ENCODE results near the gene DCDC2B. TPM values are rescaled to one million over a fixed set of nuclear protein-coding genes. Genes with fewer than 3 reads are reported as not detected.
A peak's percentile ranks its signal among the peaks of the same experiment; 100 is the strongest.

DCDC2B gene
- total and polyA plus RNA-seq, 2 of the 13 experiments (the other 11 are each of a cell fraction or from before 2014, with no cell fraction given): not detected

DNA sequence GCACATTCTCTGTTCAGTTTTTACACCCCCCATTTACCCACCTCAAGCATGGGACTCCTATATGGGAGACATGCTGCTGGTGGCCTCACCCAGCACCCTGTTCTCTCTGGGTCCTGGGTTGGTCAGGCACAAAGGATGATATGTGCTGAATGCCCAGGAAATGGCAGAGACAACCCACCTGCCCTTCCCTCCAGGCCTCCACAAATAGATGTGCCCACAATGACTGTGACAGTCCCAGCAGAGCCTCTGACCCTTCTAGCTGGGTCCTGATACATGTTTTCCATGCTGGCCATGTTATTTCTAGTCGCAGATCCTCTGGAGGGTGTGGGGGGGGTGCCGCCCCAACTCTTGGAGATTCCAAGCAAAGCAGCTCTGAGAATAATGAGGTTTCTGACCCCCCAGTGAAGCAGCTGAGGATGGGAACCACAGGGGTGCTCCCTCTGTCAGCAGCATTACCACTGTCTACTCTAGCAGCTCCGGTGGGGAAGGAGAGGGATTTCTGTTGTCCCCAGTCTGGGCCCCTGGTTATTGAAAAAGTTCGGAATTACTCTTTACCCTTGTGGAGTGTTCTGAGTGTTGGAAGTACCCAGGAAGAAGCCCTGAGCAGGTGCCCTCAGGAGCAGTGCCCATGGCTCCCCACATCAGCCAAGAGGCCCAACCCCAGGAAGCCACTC is 9.7 kb upstream of the DCDC2B start:
- peaks cover 17 to 32% of the 10 kb centered on the region in 2 experiments for H3K36me3 ChIP-seq (replicated peaks in 1 of 2; ENCODE audit: control insufficient read depth in 1 of 2, insufficient read depth in 2 of 2, low read length in 2 of 2)
- FAIRE-seq: no peak
- in situ Hi-C loops (cut with HindIII; ENCODE audit: extremely low pct_ligation_motif_present, low pct_unique_long_range_greater_than_20kb): no loop called here
- no peak overlapping the region for H3K4me2 ChIP-seq (ENCODE audit: low read depth, low read length)
- no peaks in the 10 kb centered on the region for H3K79me2 ChIP-seq (ENCODE audit: insufficient read depth, low read length)
- no peak for TF ChIP-seq ZSCAN30 (CRISPR knock-in tag; IDR thresholded peaks at IDR 0.05)
- no peak for TF ChIP-seq FOSL2 (CRISPR knock-in tag; IDR thresholded peaks at IDR 0.05)
- TF ChIP-seq POLR2G (IDR thresholded peaks at IDR 0.05; ENCODE audit: low read depth, low read length): peak; percentile 22
- no peak for TF ChIP-seq RARG (CRISPR knock-in tag; IDR thresholded peaks at IDR 0.05; ENCODE audit: low read depth)
- TF ChIP-seq AGO2 (optimal IDR thresholded peaks at IDR 0.05; ENCODE audit: low read depth, low read length): peak; percentile 9
- ChIA-PET CTCF (ENCODE audit: low intra/inter-chr PET ratio, low total read pairs) (no interaction called here), POLR2A (interaction anchor here (0.6 to 4.8 kb wide), 3 partner anchors 19 to 138 kb away, joined by 3 to 38 read pairs (median 3); partner anchors contain the start of gene TXLNA)
- no peaks in the 10 kb centered on the region for H4K20me1 ChIP-seq (ENCODE audit: insufficient read depth, low read length)
- ATAC-seq: no peak
- no peaks in the 10 kb centered on the region for H3K27me3 ChIP-seq (ENCODE audit: control insufficient read depth in 1 of 2, insufficient read depth in 2 of 2, low read length in 2 of 2)
- BruUV-seq (replicated peaks): no TSS peak
- intact Hi-C loops (cut with micrococcal nuclease; ENCODE audit: unreplicated experiment): no loop called here
- no peaks in the 10 kb centered on the region for H3K9me3 ChIP-seq (ENCODE audit: low read length)
- no peak overlapping the region for H3K4me3 ChIP-seq (replicated peaks in 1 of 3; ENCODE audit: insufficient read depth in 1 of 3, low read depth in 2 of 3, low read length in 3 of 3)
- no peak for DNase-seq (ENCODE audit: low spot score)
- no peak overlapping the region for H2AFZ ChIP-seq (ENCODE audit: low read length)
- WGBS (ENCODE audit: low lambda C conversion rate): 89% methylated on average over 3 of the region's 4 CpGs
- H3K27ac ChIP-seq (ENCODE audit: extremely low read length, insufficient read depth, low read length): no peak overlapping the region
- H3K9ac ChIP-seq (ENCODE audit: insufficient read depth, low read depth, low read length): no peak overlapping the region
- peaks cover 20% of the 10 kb centered on the region for H3K4me1 ChIP-seq (ENCODE audit: insufficient read depth, low read length)

GRCh38 chr1:32199717-32200072 is 9.2 kb upstream of the DCDC2B start:
- Histone ChIP-seq H3K27me3 (ENCODE audit: control insufficient read depth in 1 of 2, insufficient read depth in 2 of 2, low read length in 2 of 2) (no peaks in the 10 kb centered on the region), H3K36me3 (replicated peaks in 1 of 2; ENCODE audit: control insufficient read depth in 1 of 2, insufficient read depth in 2 of 2, low read length in 2 of 2) (peaks cover 13 to 26% of the 10 kb centered on the region in 2 experiments), H3K4me1 (ENCODE audit: insufficient read depth, low read length) (peaks cover 20% of the 10 kb centered on the region), H3K4me2 (ENCODE audit: low read depth, low read length) (peak overlapping the region; percentile 96; the same call in 1 of the 2 replicates), H3K79me2 (ENCODE audit: insufficient read depth, low read length) (no peaks in the 10 kb centered on the region), H3K9ac (ENCODE audit: insufficient read depth, low read depth, low read length) (no peak overlapping the region), H2AFZ (ENCODE audit: low read length) (no peak overlapping the region), H3K9me3 (ENCODE audit: low read length) (no peaks in the 10 kb centered on the region), H3K27ac (ENCODE audit: extremely low read length, insufficient read depth, low read length) (no peak overlapping the region), H3K4me3 (replicated peaks in 1 of 3; ENCODE audit: insufficient read depth in 1 of 3, low read depth in 2 of 3, low read length in 3 of 3) (peak overlapping the region in 1 of 3 experiments; percentile 72; a peak in 1 of 6 replicates), H4K20me1 (ENCODE audit: insufficient read depth, low read length) (no peaks in the 10 kb centered on the region)
- ATAC-seq (peak; percentile 2; the same call in 2 of the 3 replicates), FAIRE-seq (no peak), DNase-seq (ENCODE audit: low spot score) (no peak)
- 100% methylated on average over 1 of the region's 6 CpGs for WGBS (ENCODE audit: low lambda C conversion rate)
- intact Hi-C loops (cut with micrococcal nuclease; ENCODE audit: unreplicated experiment) (no loop called here), in situ Hi-C loops (cut with HindIII; ENCODE audit: extremely low pct_ligation_motif_present, low pct_unique_long_range_greater_than_20kb) (no loop called here)
- TF ChIP-seq KAT2B (IDR thresholded peaks at IDR 0.05; ENCODE audit: borderline replicate concordance, low read depth, low read length) (no peak), SPEN (CRISPR knock-in tag; IDR thresholded peaks at IDR 0.05; ENCODE audit: low read depth) (no peak), MEIS1 (CRISPR knock-in tag; IDR thresholded peaks at IDR 0.05; ENCODE audit: borderline replicate concordance) (no peak), U2AF2 (IDR thresholded peaks at IDR 0.05; ENCODE audit: low read depth, low read length) (no peak), ZKSCAN1 (IDR thresholded peaks at IDR 0.05; ENCODE audit: low read length) (no peak), AGO2 (optimal IDR thresholded peaks at IDR 0.05; ENCODE audit: low read depth, low read length) (peak; percentile 59), ZBTB38 (CRISPR knock-in tag; IDR thresholded peaks at IDR 0.05) (no peak), ZNF768 (CRISPR knock-in tag; IDR thresholded peaks at IDR 0.05) (0 out of 2 replicates have a peak, but pooled peaks have one; percentile 26), DPF2 (CRISPR knock-in tag; IDR thresholded peaks at IDR 0.05; ENCODE audit: borderline replicate concordance, low read depth) (no peak), ZNF263 (CRISPR knock-in tag; IDR thresholded peaks at IDR 0.05) (peak; percentile 66; the same call in 1 of the 2 replicates), NCOA5 (CRISPR knock-in tag; IDR thresholded peaks at IDR 0.05) (no peak), MED1 (CRISPR knock-in tag; IDR thresholded peaks at IDR 0.05) (no peak)
- POLR2A ChIA-PET: interaction anchor here (0.6 to 4.8 kb wide), 8 partner anchors 16 to 195 kb away, joined by 3 to 38 read pairs (median 4); partner anchors contain the start of genes BSDC1, TMEM39B and TXLNA
- BruUV-seq (replicated peaks): no TSS peak
- CTCF ChIA-PET (ENCODE audit: low intra/inter-chr PET ratio, low total read pairs): no interaction called here
